GM21381 (cell line): Measurements from ENCODE around the gene ABRAXAS1.

ENCODE experiments used
- ATAC-seq: cut with Tn5 transposase; IDR thresholded peaks from one replicate; pipeline ENCODE4 v1.9.1; 2021; ENCODE audit warnings: mild to moderate bottlenecking, moderate library complexity; ENCODE audit not compliant: unreplicated experiment

The ABRAXAS1 gene

DNA sequence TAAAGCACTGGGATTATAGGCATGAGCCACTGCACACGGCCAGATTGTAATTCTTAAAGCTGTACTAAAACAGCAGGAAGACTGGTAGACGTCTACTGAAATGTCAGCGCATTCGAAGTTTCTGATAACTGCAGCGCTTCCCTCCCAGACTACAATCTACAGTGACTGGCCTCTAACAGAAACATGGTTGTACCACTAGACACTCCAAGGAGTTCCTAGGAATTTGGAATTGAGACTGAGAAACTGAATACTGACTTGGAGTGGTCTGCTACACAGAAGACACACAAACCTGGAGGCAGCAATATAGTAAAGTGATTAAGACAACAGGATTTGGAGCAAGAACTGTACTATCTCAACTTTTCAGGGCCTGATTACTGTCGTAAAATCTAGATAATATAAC is 30.2 kb downstream of the ABRAXAS1 start:
- ATAC-seq, result no peak

DNA sequence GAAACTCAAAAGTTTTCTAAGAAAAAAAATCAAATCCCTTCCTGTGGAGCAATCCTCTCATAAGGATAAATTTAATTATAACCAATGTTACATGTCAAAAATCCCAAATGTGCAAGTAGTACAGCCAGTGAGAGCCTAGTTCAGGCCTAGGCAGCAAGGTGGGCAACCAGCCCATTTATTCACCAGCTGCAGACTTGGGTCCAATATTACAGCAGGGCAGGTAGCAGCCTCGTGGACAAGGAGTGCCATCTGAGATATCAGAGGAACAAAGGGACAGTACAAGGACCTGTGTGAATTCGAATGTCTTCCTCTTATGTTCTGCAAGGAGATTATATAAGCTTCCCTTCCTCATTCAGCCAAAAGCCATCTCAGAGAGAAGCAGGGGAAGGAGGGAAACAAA is 35.9 kb downstream of the ABRAXAS1 start:
- no peak for ATAC-seq

DNA sequence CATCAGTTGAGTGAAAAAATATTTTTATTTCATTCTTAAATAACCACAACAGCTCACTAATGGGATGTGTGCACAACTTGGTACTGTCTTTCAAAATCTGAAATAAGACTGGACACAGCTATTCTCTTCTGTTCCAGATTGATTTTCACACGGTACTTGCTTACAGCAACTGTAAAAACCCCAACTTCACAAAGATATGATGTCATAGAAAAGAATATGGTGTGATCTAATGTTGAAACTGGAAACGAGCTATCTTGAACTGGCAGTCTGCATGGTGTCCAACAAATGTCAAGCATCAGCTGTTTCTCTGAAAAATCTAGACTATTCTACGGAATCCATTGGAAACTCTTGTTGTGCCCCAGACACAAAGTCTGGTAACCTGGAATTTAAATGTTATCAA is 44.0 kb downstream of the ABRAXAS1 start:
- no peak for ATAC-seq

DNA sequence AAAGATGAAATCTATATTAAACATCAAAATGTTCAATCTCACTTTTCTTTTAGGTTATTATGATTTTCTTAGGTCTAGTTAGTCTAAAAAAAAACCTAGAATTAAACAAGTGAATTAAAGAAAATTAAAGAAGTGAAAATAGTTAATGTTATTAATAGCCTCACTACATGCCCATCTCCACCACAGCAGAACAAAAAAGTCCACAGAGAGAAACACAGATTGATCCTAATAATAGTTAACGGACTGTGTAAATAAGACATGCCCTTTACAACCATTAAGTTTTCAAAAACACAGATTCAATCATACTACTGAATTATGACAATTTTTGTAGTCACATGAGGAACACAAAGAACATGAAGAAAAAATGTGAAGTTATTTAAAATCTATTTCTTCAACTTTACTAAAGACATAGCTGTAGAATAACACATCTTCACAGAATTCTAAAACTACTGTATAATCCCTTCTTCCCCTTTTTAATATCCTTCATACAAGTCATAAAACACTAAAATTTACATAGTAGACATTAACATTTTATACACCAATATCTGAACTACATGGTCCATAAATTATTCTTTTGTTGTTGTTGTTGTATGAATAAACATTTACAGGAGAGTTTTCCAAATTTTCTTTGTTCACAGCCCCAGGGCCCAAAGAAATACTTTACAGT is 44.6 kb downstream of the ABRAXAS1 start:
- no peak for ATAC-seq

DNA sequence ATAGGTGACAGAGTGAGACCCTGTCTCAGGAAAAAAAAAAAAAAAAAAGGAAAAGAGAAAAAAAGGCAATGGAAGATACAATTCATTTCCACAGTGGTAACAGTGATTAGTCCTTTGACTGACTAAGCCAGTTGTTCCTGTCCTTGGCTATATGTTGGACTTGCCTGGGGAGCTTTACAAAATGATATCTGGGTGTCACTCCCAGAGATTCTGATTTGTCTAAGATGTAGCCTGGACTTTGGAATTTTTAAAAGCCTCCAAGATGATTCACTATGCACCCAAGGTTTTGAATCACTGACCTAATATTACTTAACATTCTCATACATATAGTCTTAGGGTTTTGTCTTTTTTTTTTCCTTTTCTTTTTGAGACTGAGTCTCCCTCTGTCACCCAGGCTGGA is 46.2 kb downstream of the ABRAXAS1 start:
- no peak for ATAC-seq

DNA sequence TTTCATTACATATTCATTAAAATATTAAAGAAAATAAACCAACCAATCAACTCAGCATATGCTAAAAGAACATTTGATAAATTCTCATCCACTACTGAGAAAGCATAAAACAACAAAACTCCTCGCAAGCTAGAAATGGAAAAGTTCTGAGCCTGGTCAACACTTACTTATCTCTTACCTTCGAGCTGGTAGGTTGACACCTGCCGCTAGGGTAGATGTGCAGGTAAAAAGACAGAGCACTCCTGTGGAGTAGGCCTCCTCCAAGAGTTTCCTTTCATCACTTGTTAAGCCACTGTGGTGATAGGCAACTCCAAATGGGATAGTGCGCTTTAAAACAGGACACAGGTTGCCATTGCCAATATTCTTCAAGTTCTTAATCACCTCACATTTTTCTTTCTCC is 48.2 kb downstream of the ABRAXAS1 start:
- ATAC-seq, result no peak

DNA sequence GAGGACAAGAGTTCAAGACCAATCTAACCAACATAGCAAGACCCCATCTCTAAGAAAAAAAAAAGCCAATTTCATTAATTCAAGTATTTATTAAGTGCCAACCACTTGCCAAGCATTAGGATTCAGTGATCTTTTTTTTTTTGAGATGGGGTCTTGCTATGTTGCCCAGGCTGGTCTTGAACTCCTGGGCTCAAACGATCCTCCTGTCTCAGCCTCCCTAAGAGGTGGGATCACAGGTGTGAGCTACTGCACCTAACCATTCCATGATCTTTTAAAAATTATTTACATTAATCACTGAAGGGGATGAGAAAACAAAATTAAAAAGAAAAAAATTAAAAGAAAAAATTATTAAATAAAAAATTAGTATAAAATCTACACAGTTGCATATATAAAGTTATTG is 53.7 kb downstream of the ABRAXAS1 start:
- ATAC-seq, result no peak

DNA sequence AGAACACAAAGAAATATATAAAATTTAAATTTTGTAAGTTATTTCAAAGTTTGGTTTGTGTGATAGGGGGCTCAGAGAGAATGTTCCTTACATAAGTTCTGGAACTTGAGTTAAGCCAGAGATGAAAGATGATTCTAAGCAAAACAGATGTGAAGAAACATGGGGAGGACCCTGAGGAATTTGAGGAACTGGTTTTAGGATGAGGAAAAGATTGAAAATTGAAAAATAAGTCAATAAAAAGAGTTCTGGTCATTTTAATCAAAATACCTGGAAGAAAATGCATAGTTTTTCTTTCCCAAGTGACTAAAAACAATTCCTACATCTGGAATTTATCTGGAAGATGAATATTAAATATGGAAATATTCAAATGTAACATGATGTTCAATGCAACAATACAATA is 66.7 kb downstream of the ABRAXAS1 start:
- no peak for ATAC-seq

DNA sequence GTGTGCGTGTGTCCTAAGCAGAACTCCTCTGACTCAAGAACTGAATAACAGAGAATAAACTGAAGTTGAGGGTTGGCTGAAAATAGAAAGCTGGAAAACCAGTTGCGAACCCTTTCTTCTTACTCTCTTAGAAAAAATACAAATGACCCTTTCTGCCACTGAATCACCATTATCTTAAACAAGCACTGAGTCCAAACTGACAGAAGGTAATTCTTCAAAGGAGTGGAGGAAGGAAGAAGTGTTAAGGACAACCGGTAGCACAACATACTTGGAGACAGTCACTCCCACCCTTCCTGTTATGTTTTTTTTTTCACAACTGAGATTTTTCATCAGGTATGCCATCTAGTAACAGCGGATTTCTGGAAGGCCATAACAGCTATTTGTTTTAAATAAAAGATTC is 67.3 kb downstream of the ABRAXAS1 start:
- ATAC-seq, result no peak

DNA sequence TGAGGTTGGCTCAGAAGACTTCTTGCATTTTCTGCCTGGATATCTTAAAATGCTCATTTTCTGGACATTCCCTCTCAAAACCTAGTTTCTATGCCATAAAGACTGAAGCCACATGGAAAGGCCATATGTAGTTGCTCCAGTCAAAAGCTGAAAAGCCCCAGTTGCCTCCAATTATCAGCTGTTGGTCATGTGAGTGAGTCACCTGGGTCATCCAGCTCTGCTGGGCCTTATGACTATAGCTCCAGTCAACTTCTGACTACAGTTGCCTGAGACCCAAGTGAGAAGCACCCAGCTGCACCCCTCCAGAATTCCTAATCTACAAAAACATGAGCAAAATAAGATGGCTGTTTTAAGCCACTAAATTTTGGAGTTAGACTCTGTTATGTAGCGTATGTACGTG is 71.2 kb downstream of the ABRAXAS1 start:
- no peak for ATAC-seq
